Heart right ventricle (tissue), 16 donors: ENCODE data around the gene HHIPL1. TPM values are rescaled to one million over a fixed set of nuclear protein-coding genes. Genes with fewer than 3 reads are reported as not detected.

Source experiments
- ATAC-seq, 8 donors: fragments of 200-7000 bp; cut with Tn5 transposase; one replicate each; pipeline ENCODE4 v1.9.1; 2020; ENCODE audit warnings: mild to moderate bottlenecking in 8 of 8, moderate library complexity in 8 of 8, moderate number of reproducible peaks in 1 of 8
- DNase-seq, 2 donors: peaks; one replicate each; pipeline ENCODE4 v3.0.0-alpha.2; 2020
- H3K27ac ChIP-seq, 10 donors: fragments of 200-600 bp; sonication (generic) in 2 of 10; one replicate each; pipeline versions ENCODE4 v1.5.0 to v1.8.0; 2020 to 2022; ENCODE audit warnings: mild to moderate bottlenecking in 3 of 10
- H3K27me3 ChIP-seq, 7 donors: fragments of 200-600 bp; one replicate each; pipeline ENCODE4 v1.8.0; 2021 to 2022; ENCODE audit warnings: mild to moderate bottlenecking in 2 of 7
- H3K36me3 ChIP-seq, 9 donors: fragments of 200-600 bp; sonication (generic) in 1 of 9; one replicate each; pipeline versions ENCODE4 v1.5.0 to v1.8.0; 2020 to 2022; ENCODE audit warnings: mild to moderate bottlenecking in 2 of 9
- H3K4me1 ChIP-seq, 9 donors: fragments of 200-600 bp; sonication (generic) in 1 of 9; one replicate each; pipeline versions ENCODE4 v1.5.0 to v1.8.0; 2020 to 2022; ENCODE audit warnings: mild to moderate bottlenecking in 4 of 9
- H3K4me3 ChIP-seq, 10 donors: fragments of 200-600 bp; sonication (generic) in 2 of 10; one replicate each; pipeline versions ENCODE4 v1.5.0 to v1.8.0; 2020 to 2022; ENCODE audit warnings: mild to moderate bottlenecking in 7 of 10, moderate library complexity in 2 of 10
- H3K9me3 ChIP-seq, 11 donors: fragments of 200-600 bp in 10 of 11; sonication (generic) in 2 of 11; one replicate each; pipeline versions ENCODE4 v1.5.0 to v1.8.0; 2013 to 2022; ENCODE audit warnings: mild to moderate bottlenecking in 2 of 11, control low read depth in 1 of 11, moderate library complexity in 1 of 11
- CTCF ChIP-seq, 9 donors: fragments of 200-600 bp; sonication (generic) in 2 of 9; IDR thresholded peaks; one replicate each; pipeline versions ENCODE4 v1.5.0 to v1.8.0; 2021 to 2022; ENCODE audit warnings: antibody characterized with exemption in 9 of 9, mild to moderate bottlenecking in 5 of 9, moderate library complexity in 1 of 9
- WGBS, 2 donors: extraction: QIAGEN DNeasy Blood & Tissue Kit; methylation state at CpG; one replicate each; pipeline ENCODE4 v1.1.7; 2013; ENCODE audit warnings: inconsistent platforms in 1 of 2; 5-methylcytosine and 5-hydroxymethylcytosine counted together
- intact Hi-C, 10 donors: fragments of 100-400 bp; cut with DNase I; formaldehyde crosslinking; loops; one replicate each; pipeline versions ENCODE4 v1.11.1 to v1.14.2; 2022
- polyA plus RNA-seq, 2 donors: library from polyadenylated mRNA; stranded (reverse); fragments of 200-250 nt; gene quantifications; one replicate each; pipeline ENCODE4 v1.2.3, GENCODE V29; 2013
- total RNA-seq, 10 donors: library from RNA; stranded (reverse); fragmentation: NEBNext Ultra II Directional in 3 of 10; extraction: Animal tissue kit (Norgen Biotek cat#: 25700) in 3 of 10; gene quantifications; one replicate each; pipeline versions ENCODE4 v1.2.1 to v1.2.4, GENCODE V29; 2021 to 2023
- donor health status: Arrhythmogenic right ventricular cardiomyopathy.
- donor health status: ischemic (EF 13 %, LVEDD 7.1; RV severe dilation, severe dysfunction).
- donor health status: healthy with polysubstance abuse.
- donor health status: DM: no; HTN: yes; CAD: no.
- donor health status: DM: no; HTN: no; CAD: no.
- donor health status: ischemic (EF 25% LVEDD 6.9; RV normal size, moderate dysfunction).
- donor health status: ischemic (EF 25% LVEDD 5.7; RV mildly dilated, moderate dysfunction).
- donor health status: healthy.
- donor health status: DM: yes; HTN: yes; CAD: no.
- donor health status: Ischemic cardiomyopathy.
- donor health status: ischemic (EF 35%, LVEDD 5.7; RV mildly dilated, moderate dysfunction).
- donor health status: nonischemic (EF 11% LVEDD 7.7; RV severe dilation, severe dysfunction).
- donor health status: DM: yes; HTN: yes; CAD: no.
- donor health status: PGD.
- donor health status: ischemic (EF 29% LVEDD 5.4; RV normal size, mild dysfunction).
- donor health status: nonischemic (EF 23%, LVEDD 6.1; RV moderate dilation, normal function).

The HHIPL1 gene
- total and polyA plus RNA-seq, 12 donors = 0.55 to 2.2 (median 1.2) TPM

GRCh38 chr14:99663386-99664057 is 18.6 kb downstream of the HHIPL1 start:
- ATAC-seq (no peak), DNase-seq (no peak)
- intact Hi-C loops = loop anchor here in 1 of 10 donors (10.0 kb wide), 1 partner anchor 411 kb away; no protein-coding TSS in a partner anchor
- Histone ChIP-seq H3K4me1 (peaks cover 0 to 6% (median 0%) of the 10 kb centered on the region in 9 donors), H3K9me3 (no peaks in the 10 kb centered on the region), H3K4me3 (no peak overlapping the region), H3K27ac (no peak overlapping the region), H3K27me3 (peaks cover 5 to 35% (median 23%) of the 10 kb centered on the region in 7 donors), H3K36me3 (peaks cover 0 to 57% (median 0%) of the 10 kb centered on the region in 9 donors)
- 82 to 84% methylated on average over 12 of the region's 12 CpGs for WGBS, 2 donors
- TF ChIP-seq CTCF (IDR thresholded peaks at IDR 0.05) = no peak

DNA sequence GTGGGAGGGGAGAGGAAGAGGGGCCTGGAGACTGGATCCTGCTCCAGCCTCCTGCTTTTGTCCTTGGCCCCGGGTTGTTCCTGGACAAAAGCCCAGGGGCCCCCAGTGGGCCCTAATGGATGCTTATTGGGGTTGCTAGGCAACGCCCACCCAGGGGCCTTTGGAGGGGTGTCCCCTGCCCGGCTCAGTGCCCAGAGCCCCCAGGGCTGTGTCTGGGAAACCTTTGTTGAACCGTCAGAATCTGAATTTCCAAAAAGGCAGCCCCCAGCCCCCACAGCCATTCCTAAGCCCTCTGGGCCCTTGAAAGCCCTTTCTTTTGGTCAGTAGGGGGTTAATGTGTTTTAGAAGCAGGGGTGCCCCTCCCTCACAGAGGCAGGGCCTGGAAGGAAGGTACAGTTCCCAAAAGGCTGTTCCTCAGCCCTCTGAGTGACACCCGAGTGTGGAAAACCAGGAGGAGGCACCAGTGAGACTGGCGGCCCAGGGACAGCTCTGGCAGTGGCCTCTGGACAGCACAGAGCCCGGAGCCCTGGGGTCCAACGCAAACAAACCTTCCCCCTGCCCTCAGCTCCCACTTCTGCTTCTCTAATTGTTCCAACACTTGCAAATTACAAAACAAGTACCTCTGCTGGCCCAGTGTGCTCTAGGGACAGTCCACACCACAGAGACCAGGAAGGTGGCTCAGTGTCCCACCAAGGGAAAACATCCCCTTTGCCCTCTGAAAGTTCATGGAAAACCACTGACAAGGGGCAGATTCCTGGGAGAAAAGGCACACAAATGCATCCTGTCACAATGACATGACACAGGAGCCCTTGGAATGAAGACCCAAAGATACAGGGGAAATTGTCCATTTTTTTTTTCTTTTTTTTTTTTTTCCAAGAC is 19.4 kb downstream of the HHIPL1 start:
- WGBS, 2 donors = 53 to 56% methylated on average over 8 of the region's 8 CpGs
- peaks cover 0 to 65% (median 0%) of the 10 kb centered on the region in 9 donors for H3K36me3 ChIP-seq
- H3K4me1 ChIP-seq = peaks cover 0 to 6% (median 0%) of the 10 kb centered on the region in 9 donors
- no peak overlapping the region for H3K4me3 ChIP-seq
- intact Hi-C loops = loop anchor here in 1 of 10 donors (10.0 kb wide), 1 partner anchor 411 kb away; no protein-coding TSS in a partner anchor
- no peak overlapping the region for H3K27ac ChIP-seq
- no peak for DNase-seq
- no peak for ATAC-seq
- H3K9me3 ChIP-seq = no peaks in the 10 kb centered on the region
- peaks cover 2 to 28% (median 16%) of the 10 kb centered on the region in 7 donors for H3K27me3 ChIP-seq
- no peak for TF ChIP-seq CTCF (IDR thresholded peaks at IDR 0.05)

GRCh38 chr14:99664937-99665273 is 20.0 kb downstream of the HHIPL1 start:
- no peak overlapping the region for H3K4me3 ChIP-seq

More at GRCh38 chr14:99664937-99665273, 20.0 kb downstream of the HHIPL1 start:
- no peak for ATAC-seq
- Histone ChIP-seq H3K27ac (no peak overlapping the region), H3K9me3 (no peaks in the 10 kb centered on the region), H3K36me3 (peaks cover 0 to 70% (median 0%) of the 10 kb centered on the region in 9 donors), H3K27me3 (peaks cover 0 to 21% (median 10%) of the 10 kb centered on the region in 7 donors), H3K4me1 (peaks cover 0 to 4% (median 0%) of the 10 kb centered on the region in 9 donors)
- 77 to 81% methylated on average over 12 of the region's 12 CpGs for WGBS, 2 donors
- DNase-seq = no peak
- intact Hi-C loops = loop anchor here in 1 of 10 donors (10.0 kb wide), 1 partner anchor 410 kb away; no protein-coding TSS in a partner anchor
- TF ChIP-seq CTCF (IDR thresholded peaks at IDR 0.05) = no peak
